GM21526 (cell line): ENCODE data around the gene UBE2E2.

ENCODE experiments used
- ATAC-seq: cut with Tn5 transposase; IDR thresholded peaks from one replicate; pipeline ENCODE4 v1.9.1; 2021; ENCODE audit warnings: moderate library complexity; ENCODE audit not compliant: unreplicated experiment, low FRiP score

UBE2E2 gene

GRCh38 chr3:23272820-23273219, 69.7 kb downstream of the UBE2E2 start:
- no peak for ATAC-seq

GRCh38 chr3:23275061-23275460, 71.9 kb downstream of the UBE2E2 start:
- ATAC-seq: no peak

GRCh38 chr3:23275814-23276213, 72.7 kb downstream of the UBE2E2 start:
- no peak for ATAC-seq

- ATAC-seq: no peak
Measured at GRCh38 chr3:23276913-23277658, 74.0 kb downstream of the UBE2E2 start.

GRCh38 chr3:23277688-23278087, 74.6 kb downstream of the UBE2E2 start:
- ATAC-seq: no peak

GRCh38 chr3:23283625-23284024, 80.5 kb downstream of the UBE2E2 start:
- no peak for ATAC-seq

GRCh38 chr3:23288286-23288685, 85.2 kb downstream of the UBE2E2 start:
- ATAC-seq: no peak

GRCh38 chr3:23288715-23289114, 85.6 kb downstream of the UBE2E2 start:
- no peak for ATAC-seq

GRCh38 chr3:23292432-23292831, 89.3 kb downstream of the UBE2E2 start:
- ATAC-seq: no peak

- ATAC-seq: peak; percentile 71
Measured at GRCh38 chr3:23294770-23295387, 91.8 kb downstream of the UBE2E2 start.

- no peak for ATAC-seq
Measured at GRCh38 chr3:23301819-23302218, 98.7 kb downstream of the UBE2E2 start.

GRCh38 chr3:23302271-23302670, 99.1 kb downstream of the UBE2E2 start:
- ATAC-seq: no peak

- ATAC-seq: no peak
Measured at GRCh38 chr3:23303601-23304217, 100.6 kb downstream of the UBE2E2 start.

GRCh38 chr3:23304424-23304823, 101.3 kb downstream of the UBE2E2 start:
- ATAC-seq: no peak

- no peak for ATAC-seq
Measured at GRCh38 chr3:23308986-23309625, 106.0 kb downstream of the UBE2E2 start.

GRCh38 chr3:23312866-23313265, 109.7 kb downstream of the UBE2E2 start:
- ATAC-seq: no peak

- ATAC-seq: no peak
Measured at GRCh38 chr3:23314981-23315762, 112.0 kb downstream of the UBE2E2 start.

GRCh38 chr3:23316924-23317323, 113.8 kb downstream of the UBE2E2 start:
- ATAC-seq: no peak

GRCh38 chr3:23319366-23320312, 116.5 kb downstream of the UBE2E2 start:
- ATAC-seq: no peak
